GM19193 (cell line): ENCODE data around the gene TBC1D23.

Source experiments
- POLR2A ChIP-seq: IDR thresholded peaks from 4 replicates; pipeline ENCODE4 v1.6.1; 2011; ENCODE audit not compliant: insufficient read depth, insufficient read length; ENCODE audit errors: extremely low read depth

TBC1D23 gene

DNA sequence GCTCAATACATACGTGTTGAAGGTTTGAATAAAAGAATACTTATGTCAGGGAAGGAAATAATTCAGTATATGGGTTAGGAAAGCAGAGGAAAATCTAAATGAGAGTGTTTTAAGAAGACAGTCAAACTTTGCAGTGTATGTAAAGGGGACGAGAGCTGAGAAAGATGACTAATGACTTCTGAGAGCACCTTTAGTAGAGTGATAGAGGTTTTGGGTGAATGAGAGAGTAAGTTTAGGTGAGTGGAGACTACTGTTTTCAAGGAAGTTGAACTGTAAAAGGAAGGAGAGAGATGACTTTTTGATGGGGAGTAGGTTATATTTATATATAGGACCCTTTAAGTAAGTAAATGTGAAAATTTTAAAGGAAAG lies 9.4 kb downstream of the TBC1D23 start:
- no peak for TF ChIP-seq POLR2A

DNA sequence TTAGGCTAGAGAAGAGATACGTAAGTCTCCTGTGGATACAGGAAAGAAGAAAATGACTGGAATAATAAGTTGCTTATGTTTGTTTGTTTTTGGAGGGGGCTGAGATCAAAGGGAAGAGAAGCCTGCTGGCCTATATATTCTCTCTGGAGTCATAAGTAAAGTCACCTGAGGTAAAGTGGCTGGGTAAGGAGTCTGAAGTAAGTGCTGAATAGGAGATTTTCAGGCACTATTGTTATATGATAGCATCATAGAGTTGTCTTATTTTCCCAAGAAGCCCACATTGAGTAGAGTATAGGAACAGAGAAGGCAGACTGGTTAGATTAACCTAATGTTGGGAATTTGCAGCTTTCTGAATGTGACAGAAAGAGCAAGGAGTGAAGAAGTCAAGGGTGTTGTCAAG lies 10.7 kb downstream of the TBC1D23 start:
- TF ChIP-seq POLR2A = no peak

- TF ChIP-seq POLR2A = no peak
Measured at GRCh38 chr3:100274361-100274760, 13.6 kb downstream of the TBC1D23 start.

- TF ChIP-seq POLR2A = no peak
Measured at GRCh38 chr3:100277255-100277800, 16.5 kb downstream of the TBC1D23 start.

GRCh38 chr3:100278910-100279309 lies 18.1 kb downstream of the TBC1D23 start:
- TF ChIP-seq POLR2A = no peak

DNA sequence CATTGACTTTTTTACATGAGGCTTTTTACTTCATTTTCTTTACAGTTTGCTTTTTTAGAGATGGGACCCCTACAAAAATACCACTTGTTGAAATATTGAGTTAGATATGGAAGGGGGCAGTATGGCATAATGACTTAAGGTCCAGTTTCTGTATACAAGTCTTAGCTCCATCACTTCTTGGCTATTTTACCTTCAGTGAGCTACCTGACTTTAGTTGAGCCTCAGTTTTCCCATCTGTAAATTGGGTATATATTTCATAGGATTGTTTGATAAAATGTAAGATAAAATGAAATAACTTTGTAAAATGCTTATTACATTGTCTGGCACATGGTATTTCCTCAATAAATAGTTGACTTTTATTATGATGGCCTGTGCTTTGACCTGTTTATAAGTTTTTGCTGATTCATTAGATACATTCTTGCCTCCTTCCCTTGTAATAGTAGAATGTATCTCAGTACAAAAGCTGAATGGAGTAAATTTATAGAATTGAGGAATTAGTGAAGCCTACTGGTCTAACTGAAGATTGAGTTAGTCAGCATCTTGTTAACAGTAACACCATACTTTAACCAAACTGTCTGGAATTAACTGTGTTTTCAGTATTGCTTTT lies 27.6 kb downstream of the TBC1D23 start:
- no peak for TF ChIP-seq POLR2A

- no peak for TF ChIP-seq POLR2A
Measured at GRCh38 chr3:100289339-100289738, 28.5 kb downstream of the TBC1D23 start.

- no peak for TF ChIP-seq POLR2A
Measured at GRCh38 chr3:100295089-100295488, 34.3 kb downstream of the TBC1D23 start.

DNA sequence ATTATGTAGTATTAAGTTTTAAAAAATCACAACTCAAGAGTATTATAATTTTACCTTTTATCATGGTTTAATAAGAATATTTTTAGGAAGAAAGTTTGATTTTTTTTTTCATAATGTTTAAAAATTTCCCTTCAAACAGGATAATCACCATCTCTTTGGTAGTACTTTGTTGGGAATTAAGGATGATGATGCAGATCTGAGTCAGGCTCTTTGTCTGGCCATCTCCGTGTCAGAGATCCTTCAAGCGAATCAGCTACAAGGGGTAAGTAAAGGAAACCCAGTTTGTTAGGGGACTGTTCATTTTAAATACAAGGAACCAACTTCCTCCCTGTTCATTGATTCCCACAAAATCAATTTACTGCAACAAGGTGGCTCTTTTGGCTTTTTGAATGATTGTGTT lies 37.0 kb downstream of the TBC1D23 start:
- no peak for TF ChIP-seq POLR2A

- no peak for TF ChIP-seq POLR2A
Measured at GRCh38 chr3:100299016-100299415, 38.2 kb downstream of the TBC1D23 start.

DNA sequence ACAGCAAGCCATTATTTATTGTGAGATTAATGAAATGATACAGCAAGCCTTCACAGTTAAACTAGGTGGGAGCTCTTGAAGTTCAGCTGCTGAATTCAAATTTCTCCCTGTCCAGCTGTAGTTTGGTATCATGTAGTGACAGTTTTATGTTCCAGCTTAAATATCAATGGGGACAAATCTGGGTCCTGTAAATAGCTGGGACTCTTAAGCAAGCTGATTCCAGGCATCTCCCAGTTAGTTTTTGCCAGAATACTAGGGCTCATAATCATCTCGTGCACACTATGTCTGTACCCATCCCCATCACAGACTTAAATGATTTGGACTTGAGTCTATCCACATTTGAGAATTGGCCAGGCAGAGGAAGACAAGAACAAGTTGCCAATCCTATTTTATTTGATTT lies 45.9 kb downstream of the TBC1D23 start:
- TF ChIP-seq POLR2A = no peak

DNA sequence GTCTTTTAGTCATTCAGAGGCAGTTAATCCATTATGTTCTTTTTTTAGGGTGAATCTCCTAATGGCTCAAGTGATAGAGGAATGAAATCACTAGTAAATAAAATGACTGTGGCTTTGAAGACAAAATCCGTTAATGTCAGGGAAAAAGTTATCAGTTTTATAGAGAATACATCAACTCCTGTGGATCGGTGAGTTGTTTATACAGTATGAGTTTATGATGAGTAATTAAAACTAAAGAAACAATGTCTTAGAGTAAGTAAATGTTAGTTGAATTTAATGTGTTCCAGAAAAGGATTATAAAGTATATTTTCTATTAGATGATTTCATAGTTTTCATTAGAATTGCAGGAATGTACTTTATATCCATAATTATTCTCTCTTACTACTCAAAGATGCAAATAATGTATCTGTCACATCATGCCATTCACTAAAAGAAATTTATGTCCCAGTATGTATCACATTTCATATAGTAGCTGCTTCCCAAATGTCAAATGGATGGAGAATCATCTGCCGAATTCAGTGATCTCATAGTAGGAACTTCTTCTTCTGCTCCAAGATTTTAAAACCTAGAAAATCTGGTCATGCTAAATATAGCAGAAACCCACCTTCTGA lies 49.7 kb downstream of the TBC1D23 start:
- no peak for TF ChIP-seq POLR2A

DNA sequence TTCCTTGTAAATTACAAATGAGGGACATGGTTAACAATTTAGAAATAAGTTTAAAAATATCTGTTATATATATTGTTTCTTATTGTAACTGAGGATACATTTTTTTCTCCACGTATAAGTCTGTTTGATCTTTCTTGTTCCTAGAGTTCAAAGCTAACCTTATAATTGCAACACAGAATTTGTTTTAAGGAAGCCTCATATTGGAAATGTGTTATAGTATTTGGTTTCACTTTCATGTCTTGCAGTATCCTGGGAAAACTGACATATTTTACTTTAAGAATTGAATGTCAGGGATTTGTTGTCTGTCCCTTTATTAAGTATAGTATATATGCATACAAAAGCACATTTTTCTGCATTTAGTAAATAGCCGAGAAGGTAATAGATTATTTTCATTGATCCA lies 50.2 kb downstream of the TBC1D23 start:
- no peak for TF ChIP-seq POLR2A

DNA sequence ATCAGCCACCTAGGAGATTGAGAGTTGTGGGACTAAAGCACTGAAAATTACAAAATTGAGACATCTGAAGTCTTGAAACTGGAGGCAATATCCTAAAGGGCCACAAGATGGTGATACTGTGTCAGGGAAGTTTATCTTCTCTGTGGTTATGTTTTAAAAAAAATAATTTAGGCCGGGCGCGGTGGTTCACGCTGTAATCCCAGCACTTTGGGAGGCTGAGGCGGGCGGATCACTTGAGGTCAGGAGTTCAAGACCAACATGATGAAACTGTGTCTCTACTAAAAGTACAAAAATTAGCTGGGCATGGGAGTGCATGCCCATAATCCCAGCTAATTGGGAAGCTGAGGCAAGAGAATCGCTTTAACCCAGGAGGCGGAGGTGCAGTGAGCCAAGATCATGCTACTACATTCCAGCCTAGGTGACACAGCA lies 55.9 kb downstream of the TBC1D23 start:
- TF ChIP-seq POLR2A = no peak

GRCh38 chr3:100317912-100318311 lies 57.1 kb downstream of the TBC1D23 start:
- no peak for TF ChIP-seq POLR2A

GRCh38 chr3:100319951-100320350 lies 59.2 kb downstream of the TBC1D23 start:
- TF ChIP-seq POLR2A = no peak

DNA sequence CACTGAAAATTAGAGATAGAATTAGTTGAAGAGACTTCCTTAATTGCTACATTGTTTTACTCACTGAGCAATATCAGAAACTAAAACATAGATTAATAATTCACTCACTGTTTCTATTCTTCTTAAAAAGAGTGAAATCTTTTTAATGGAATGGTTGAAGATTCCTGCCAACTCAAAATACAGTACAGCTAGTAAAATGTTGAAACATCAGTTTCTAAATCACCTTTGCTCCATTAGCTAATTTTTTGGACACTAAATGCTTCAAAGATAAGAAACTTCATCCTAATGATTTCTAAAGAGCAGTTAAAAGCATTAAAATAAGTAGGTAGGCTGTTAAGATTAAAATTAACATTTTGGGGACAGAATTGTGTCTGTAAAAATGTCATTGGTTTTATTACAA lies 63.3 kb downstream of the TBC1D23 start:
- no peak for TF ChIP-seq POLR2A

- TF ChIP-seq POLR2A = no peak
Measured at GRCh38 chr3:100325827-100326226, 65.0 kb downstream of the TBC1D23 start.
